GM18499 (cell line): ENCODE data around the gene SLC27A6.
"Not testable (repeated sequence)": the region's sequence is repeated elsewhere in the genome, so short reads cannot be mapped to it uniquely, and the experiment has no call there.

Experiments used
- ATAC-seq: cut with Tn5 transposase; IDR thresholded peaks from one replicate; pipeline ENCODE4 v1.9.1; 2021; ENCODE audit warnings: moderate number of reproducible peaks; ENCODE audit not compliant: insufficient read depth, unreplicated experiment

The SLC27A6 gene

GRCh38 chr5:128984480-128984879 is 19.2 kb downstream of the SLC27A6 start:
- ATAC-seq = no peak

DNA sequence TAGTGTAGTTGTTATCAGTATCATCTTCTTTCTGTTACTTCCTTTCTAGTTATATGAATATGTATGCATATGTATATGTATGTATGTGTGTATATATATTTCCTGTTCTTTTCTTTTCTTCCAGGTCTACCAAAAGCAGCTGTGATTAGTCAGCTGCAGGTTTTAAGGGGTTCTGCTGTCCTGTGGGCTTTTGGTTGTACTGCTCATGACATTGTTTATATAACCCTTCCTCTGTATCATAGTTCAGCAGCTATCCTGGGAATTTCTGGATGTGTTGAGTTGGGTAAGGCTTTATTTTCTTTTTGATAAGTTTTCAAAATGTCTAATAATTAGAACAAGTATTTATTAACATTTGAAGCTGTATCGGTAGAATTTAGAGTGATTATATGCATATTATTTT is 23.2 kb downstream of the SLC27A6 start:
- no peak for ATAC-seq

DNA sequence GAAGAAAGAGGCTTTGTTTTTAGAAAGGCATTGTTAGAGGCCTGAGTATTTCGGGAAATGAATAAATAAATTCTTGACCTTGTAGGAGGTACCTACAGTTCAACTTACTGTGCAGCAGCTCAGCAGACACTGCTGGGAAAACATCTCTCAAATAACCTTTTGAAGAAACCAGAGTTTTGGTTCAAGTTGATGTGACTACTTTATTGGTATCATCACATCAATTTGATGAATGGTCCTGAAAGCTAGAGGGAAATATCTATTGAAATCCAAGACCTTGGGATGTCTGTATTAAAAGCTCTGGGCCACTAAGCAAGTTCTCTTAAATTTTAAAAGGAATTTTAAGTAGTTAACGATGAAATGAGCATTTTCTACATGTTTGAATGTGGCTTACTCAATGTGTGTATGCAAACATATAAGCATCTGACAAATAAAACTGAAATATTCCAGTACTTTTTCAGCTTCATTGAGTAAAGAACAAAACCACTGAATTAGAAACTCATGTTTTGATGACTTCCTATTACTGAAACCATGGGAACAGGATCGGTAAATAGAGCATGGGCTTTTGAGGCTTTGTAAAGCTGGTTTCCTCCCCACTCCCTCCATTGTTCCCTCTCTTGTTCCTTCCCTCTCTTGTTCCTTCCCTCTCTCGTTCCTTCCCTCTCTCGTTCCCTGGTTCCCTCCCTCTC is 36.7 kb downstream of the SLC27A6 start:
- ATAC-seq = no peak

DNA sequence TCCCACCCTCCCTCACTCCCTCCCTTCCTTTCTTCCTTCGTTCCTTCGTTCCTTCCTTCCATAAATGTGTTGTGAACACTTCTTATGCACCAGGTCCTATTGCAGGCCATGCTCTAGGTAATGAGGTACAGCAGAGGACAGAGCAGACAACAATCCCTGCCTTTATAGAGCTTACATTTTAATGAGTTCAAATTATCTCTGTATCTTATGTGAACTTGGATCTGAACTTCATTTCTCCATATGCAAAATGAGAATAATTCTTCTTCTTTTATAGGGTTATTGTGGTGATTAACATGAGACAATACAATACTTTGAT is 37.2 kb downstream of the SLC27A6 start:
- ATAC-seq = no peak

GRCh38 chr5:129003232-129003631 is 37.9 kb downstream of the SLC27A6 start:
- no peak for ATAC-seq

- ATAC-seq = no peak
Observed at GRCh38 chr5:129014185-129014584, 48.9 kb downstream of the SLC27A6 start.

GRCh38 chr5:129018837-129019236 is 53.5 kb downstream of the SLC27A6 start:
- ATAC-seq = no peak

GRCh38 chr5:129019401-129019908 is 54.2 kb downstream of the SLC27A6 start:
- ATAC-seq = no peak

DNA sequence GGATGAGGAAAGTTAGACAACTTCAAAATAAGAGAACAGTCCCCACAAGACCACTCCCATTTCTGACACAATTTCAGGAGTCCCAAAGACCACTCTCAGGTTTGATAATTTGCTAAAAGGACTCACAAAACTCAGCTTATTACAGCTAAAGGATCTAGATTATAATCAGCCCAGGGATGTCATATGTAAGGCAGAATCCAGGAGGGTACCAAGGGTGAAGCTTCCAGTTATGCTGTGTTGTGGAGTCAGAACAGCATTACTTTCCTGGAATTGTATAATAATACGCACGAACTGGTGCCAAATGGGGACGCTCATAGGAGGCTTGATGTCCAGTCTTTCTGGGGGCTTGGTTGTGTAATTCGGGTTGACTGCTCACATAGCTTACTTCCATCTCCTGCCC is 55.4 kb downstream of the SLC27A6 start:
- ATAC-seq = no peak

DNA sequence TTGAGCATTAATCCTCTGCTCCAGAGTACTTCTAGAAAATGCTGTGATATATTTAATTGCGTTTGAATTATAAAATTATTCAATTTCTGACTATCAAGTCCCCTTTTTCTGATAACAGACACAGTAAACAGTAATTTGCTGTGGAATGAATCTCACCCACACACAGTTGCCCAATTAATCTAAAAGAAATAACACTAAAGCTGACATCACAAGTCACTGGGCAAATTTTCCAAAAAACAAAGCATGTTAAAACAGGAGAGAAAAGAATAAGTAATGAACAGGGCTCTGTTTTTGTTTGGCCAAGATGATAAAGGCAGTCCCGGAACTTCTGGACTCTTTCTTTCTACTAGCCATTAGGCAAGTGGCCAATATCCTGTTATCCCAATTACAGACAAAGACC is 56.5 kb downstream of the SLC27A6 start:
- no peak for ATAC-seq

DNA sequence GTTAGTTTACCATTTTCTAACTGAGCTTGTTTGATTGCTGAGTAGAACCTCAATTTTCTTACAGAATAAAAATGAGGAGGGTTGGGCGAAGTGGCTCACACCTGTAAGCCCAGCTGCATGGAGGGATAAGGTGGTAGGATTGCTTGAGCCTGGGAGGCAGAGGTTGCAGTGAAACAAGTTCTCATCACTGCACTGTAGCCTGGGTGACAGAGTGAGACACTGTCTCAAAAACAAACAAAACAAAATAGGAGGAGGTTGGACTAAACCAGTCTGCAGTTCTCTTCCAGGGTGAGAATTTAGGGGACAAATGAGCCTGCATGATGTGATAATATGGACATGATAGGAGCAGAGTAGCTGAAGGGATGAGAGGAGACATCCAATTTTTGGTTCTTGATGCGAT is 57.3 kb downstream of the SLC27A6 start:
- no peak for ATAC-seq

DNA sequence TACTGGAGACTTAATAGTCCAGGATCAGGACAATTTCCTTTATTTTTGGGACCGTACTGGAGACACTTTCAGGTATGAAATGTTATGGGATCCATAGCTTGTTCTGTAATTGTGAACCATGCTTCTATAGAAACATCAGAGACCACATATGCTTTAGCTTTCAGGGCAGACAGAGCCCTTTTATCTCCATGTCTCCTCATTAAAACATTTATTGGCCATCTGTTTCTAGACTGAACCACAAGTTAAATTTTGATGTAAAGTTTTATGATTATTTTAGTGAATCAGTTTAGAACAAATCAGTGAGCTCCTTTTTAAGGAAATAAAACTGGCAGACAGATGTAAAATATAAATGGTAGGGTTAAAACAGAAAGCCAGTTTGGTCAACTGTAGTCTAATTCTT is 62.0 kb downstream of the SLC27A6 start:
- ATAC-seq = no peak

DNA sequence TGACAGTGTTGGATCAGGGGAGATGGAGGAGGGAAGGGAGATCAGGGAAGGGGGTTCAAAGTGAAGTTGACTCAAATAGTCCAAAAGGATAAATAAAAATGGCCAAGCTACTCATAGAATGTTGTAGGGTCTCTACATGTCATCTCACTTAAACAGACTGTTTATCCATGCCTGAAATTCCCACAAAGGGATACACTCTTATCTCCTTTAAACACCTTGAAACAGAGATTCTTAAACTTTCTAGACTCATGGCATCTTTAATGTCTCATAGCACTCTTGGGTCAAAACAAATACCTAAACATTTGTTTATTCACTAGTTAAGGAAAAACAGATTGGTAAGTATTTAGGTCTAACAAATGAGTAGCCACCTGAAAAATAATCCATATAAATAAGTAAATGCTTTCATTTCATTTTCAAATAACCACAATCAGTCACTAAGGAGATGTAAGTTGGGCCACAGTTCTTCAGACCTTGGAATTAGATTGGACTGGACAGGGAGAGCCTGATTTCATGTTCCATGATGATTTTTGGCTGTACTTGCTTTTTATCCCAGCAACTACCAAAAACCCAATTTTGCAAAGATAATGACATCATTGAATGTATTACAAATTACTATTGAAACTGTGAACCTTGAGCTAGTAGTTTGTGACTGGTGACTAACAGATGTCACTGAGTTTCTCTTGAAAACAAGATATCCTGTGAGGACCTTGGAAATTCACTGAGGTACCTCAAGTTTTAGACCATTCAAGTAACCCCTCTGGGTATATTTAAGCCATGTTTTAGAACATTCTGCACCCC is 66.8 kb downstream of the SLC27A6 start:
- no peak for ATAC-seq

DNA sequence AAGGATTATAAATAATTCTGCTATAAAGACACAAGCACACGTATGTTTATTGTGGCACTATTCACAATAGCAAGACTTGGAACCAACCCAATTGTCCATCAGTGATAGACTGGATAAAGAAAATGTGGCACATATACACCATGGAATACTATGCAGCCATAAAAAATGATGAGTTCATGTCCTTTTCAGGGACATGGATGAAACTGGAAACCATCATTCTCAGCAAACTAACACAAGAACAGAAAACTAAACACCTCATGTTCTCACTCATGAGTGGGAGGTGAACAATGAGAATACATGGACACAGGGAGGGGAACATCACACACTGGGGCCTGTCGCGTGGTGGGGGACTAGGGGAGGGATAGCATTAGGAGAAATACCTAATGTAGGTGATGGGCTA is 71.0 kb downstream of the SLC27A6 start:
- ATAC-seq = not testable (repeated sequence)

- ATAC-seq = no peak
Observed at GRCh38 chr5:129041196-129041881, 76.1 kb downstream of the SLC27A6 start.

DNA sequence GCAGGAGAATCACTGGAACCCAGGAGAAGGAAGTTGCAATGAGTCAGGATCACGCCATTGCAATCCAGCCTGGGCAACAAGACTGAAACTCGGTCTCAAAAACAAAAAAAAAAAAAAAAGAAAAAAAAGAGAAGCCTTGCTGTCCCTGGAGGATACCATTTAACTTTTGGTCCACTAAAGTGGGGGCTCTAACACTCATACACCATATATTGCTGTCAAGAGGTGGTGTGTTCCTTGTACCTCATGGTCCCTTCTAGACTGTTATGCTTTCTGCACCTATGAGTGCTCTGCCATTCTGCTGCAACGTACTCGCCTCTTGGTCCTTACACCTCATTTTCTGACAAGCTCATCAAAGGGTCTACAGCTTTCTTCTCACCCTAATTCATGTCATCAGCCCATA is 77.0 kb downstream of the SLC27A6 start:
- no peak for ATAC-seq

DNA sequence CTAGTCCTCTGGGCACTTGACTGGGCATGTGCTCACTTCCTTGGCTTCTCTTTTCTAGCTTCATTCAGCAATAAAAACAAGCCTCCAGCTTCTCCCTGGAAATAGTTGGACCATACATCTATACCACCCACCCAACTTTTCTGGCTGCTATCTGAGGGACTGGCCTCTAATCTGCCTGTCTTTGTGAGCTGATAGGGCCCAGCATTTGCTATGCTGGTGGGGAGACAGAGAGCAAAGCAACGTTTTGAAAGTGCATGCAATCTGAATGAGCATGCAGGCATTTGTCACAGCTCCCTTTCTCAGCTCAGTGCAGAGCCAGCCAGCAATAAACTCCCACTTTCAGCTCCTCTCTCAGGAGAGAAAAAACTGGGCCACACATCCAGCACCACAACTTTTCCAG is 78.6 kb downstream of the SLC27A6 start:
- no peak for ATAC-seq

DNA sequence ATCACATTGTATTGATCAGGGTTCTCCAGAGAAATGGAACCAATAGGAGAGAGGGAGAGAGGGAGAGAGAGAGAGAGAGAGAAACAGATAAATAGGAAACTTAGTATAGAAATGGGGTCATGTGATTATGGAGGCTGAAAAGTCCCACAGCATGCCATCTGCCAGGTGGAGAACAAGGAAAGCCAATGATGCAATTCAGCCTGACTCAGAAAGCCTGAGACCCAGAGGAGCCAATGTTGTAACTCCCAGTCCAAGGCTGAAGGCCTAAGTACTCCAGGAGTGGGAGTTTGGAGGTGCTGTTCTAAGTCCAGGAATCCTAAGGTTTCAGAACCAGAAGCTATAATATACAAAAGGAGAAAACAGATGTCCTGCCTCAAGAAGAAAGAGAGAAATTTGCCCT is 80.9 kb downstream of the SLC27A6 start:
- ATAC-seq = no peak

DNA sequence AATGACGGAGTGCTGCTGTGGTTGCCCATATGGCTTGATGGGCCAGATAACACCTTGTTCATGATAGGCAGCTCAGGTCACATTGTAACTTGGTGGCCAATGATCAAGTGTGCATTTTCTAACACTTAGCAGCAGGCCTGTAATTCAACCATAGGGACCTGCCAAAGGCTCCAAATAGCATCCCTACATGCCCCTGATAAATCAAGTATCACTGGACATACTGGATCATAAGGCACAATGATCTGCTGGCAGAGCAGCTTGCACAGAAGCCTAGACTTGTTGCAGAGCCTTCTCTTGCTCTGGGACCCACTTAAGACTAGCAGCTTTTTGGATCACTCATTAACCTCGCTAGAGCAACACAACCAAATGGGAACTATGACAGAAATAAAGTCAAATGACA is 83.2 kb downstream of the SLC27A6 start:
- ATAC-seq = no peak

- ATAC-seq = no peak
Observed at GRCh38 chr5:129049126-129049799, 84.0 kb downstream of the SLC27A6 start.

GRCh38 chr5:129051283-129051682 is 86.0 kb downstream of the SLC27A6 start:
- ATAC-seq = no peak
